UCSD-AML1 (cell line): Measurements from ENCODE around the gene USP47.

Experiments used
- DNase-seq: peaks from one replicate; lab custom pipeline; 2025; ENCODE audit not compliant: unreplicated experiment; lab: John Stamatoyannopoulos, UW

Gene USP47

GRCh38 chr11:11841723-11842420, at the start of gene USP47:
TSS of gene USP47 (plus strand) at chr11:11841972. CDS start at chr11:11842186, 214 bp downstream.
- peak; percentile 92 for DNase-seq

- DNase-seq = no peak
Observed at GRCh38 chr11:11793073-11793472, 48.7 kb upstream of the USP47 start.

GRCh38 chr11:11798586-11799438, 43.0 kb upstream of the USP47 start:
- peak; percentile 76 for DNase-seq

GRCh38 chr11:11805228-11805627, 36.5 kb upstream of the USP47 start:
- DNase-seq = no peak

DNA sequence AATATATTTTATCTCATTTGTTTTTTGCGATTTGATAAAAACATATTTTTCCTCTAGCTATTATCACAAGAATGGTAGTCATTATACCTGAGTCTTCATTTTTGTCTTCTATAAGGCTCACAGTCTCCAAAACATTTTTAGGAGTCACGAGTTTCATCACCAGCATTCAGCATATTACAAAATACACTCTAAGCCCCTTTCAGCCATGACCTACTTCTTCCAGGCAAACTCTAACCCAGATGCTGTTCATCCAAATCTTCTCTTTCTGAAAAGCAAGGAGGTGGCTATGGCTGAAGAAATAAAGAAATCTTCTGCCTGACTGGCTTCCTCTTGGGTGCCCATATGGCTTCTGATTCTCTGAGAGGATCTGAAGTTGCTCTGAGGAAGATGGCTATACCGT, 35.7 kb upstream of the USP47 start:
- DNase-seq = no peak

- no peak for DNase-seq
Observed at GRCh38 chr11:11806586-11806985, 35.2 kb upstream of the USP47 start.

- DNase-seq = no peak
Observed at GRCh38 chr11:11807811-11808782, 33.7 kb upstream of the USP47 start.

GRCh38 chr11:11808992-11809615, 32.7 kb upstream of the USP47 start:
- DNase-seq = no peak

- no peak for DNase-seq
Observed at GRCh38 chr11:11810764-11811726, 30.7 kb upstream of the USP47 start.

DNA sequence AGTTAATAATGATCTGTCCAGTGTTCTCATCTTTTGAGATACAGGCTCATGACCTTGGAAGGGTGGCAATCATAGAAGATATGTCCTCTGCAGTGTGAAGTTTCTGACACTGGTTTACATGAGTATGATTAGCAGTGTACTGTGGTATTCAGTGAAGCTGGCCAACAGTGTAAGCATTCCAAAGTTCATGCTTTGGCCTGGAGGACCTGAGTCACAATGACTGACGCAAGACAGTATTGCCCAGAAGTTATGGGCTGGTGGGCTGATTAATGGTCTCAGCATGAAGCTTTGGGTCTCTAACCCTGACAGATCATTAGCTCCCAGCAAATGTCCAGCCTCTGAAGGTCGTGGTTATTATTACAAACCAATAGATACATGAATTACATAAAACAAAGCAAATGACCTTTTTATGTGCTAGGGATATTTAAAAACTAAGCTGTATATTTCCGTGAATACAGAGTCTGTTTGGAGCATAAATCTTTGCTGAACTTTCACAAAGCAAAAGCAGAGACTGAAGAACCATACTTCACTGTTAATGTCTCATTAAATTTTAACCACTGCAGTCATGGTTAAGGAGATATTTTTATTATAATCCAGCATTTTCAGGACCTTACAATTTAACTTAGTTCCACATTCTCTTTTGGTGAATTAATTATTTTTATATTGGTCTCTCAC, 28.3 kb upstream of the USP47 start:
- no peak for DNase-seq

DNA sequence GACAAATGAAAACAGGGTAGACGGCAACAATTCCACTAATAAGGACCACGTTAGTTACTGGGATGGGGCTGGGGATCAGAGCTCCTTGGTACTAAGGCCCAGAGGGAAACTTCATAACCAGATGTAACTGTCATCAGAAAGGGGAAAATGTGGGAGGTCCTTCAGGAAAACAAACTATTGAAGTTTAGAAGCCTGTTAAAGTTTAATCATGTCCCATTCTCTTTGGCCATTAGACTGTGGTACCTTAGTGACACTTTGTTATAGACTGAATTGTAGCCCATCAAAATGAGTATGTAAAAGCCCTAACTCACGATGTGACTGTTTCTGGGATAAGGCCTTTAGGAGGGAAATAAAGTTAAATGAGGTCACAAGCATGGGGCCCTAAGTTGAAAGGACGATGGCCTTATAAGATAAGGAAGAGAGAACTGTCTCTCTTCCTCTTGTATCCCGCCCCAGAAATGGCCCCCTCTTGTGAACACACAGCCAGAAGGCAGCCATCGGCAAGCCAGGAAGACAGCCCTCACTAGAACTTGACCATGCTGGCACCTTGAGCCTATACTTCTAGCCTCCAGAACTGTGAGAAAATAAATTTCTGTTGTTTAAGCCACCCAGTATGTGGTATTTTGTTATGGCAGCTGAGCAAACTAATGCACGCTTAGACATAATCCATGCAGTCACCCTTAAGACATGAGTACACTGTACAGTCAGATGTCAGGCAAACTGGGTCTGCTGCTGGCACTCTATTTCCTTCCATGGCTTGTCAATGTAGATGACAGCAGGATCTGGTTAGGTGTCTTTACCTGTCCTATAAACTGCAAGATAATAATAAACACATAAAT, 26.9 kb upstream of the USP47 start:
- DNase-seq = no peak

DNA sequence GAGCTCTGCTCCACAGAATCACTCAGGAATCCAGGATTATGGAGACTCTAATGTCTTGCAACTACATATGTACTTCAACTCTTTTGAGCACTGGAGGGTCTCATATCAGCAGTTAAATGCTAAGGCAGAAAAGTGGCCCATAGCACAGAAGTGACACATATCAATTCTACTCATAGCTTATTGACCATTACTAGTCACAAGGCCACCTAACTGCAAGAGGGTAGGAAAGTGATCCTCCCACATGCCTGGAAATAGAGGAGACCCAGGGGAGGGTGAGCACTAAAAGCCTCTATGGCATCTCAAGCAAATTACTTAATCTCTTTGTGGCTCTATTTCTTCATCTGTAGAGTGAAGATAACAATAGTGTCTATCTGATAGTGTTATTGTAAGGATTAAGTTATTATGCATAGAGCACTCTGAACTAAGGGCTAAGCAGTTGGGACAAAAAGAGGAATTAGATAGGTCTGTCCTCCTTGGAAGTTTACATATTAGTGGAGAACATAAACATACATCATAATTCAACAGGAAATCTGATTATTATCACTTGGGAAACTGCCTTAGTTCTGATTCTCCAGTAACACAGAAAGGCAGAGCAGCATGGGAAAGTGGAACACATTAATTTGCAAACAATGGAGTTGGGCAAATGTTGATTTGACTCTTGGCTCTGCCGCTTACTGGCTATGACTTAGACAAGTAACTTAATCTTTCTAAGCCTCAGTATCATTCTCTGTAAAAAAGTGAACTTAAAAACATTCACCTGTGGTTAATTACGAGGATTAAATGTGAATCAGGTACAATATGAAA, 25.1 kb upstream of the USP47 start:
- no peak for DNase-seq

DNA sequence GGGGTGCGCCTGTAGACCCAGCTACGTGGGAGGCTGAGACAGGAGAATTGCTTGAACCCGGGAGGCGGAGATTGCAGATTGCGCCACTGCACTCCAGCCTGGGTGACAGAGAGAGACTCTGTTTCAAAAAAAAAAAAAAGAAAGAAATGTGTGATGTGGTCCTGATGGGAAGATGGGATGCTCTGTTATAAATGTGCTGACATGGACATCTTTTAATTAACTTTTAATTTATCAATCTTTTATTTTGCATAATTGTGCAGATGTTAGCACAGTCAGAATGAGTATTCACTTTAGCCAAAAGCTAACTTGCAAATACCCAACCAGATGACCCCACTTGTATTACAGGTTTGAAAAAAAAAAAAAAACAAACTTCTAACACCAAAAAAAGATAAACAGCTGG, 23.8 kb upstream of the USP47 start:
- DNase-seq = no peak

GRCh38 chr11:11818529-11819121, 23.1 kb upstream of the USP47 start:
- DNase-seq = no peak

GRCh38 chr11:11821899-11822298, 19.9 kb upstream of the USP47 start:
- DNase-seq = no peak

DNA sequence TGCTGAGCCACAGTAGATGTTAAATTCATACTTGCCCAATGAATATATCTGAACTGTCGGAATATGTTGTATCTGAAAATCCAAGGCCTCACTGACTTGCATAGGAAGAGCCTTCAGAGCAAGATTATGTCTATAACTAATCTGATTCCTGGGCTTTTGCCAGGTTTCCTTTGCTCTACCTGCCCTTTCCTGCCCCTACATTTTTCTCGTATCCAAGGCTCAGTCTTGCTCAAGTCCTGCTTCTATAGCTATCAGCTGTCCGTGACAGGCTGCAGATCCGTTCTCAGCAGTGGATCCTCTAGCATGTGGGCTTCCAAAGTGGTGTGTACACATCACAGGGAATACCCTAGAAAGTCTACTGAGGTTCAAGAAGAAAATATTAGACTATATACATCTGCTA, 18.8 kb upstream of the USP47 start:
- no peak for DNase-seq

DNA sequence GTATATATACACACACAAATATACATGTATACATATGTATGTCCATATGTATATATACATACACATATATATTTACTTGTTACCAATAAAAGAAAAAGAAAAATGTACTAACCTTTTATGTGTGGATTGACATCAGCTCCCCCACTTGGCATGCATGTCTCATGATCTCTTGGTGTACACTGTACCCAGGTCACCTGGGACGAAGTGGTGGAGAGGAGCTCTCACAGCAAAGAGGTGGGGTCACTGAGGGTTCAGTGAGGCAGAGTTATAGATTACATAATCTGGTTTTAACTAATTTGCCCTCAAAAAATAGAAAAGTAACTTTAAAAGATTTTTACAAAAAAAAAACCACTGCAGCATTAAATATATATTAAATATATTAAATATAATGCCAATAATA, 15.5 kb upstream of the USP47 start:
- DNase-seq = no peak
